Stimulated activated CD4-positive, alpha-beta T cell treated with anti-CD3 and anti-CD28 coated beads, Interleukin-2, amount 100 ng/mL, for 4 hours (primary cell): ENCODE measurements around the gene NAA15.
A peak's percentile ranks its signal among the peaks of the same experiment; 100 is the strongest.
"Not testable (repeated sequence)": the region's sequence is repeated elsewhere in the genome, so short reads cannot be mapped to it uniquely, and the experiment has no call there.

Experiments used
- DNase-seq: peaks from one replicate; pipeline ENCODE4 v3.0.0-alpha.2; 2020; ENCODE audit warnings: low read depth

NAA15 gene

DNA sequence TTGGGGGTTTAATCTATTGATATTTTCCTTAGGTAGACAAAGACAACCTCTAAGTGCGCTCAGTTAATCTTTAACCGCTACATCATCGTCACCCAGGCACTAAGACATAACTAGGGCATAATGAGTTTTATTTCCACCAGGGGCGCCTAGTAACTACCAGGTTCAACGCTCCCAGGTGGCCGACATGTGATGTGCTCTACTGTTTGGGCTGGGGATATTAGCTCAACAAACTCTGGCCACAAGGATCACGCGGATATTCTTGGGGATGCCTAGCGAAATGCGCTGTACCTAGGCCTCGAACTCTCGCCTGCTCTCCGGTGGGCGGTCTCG is 151.7 kb downstream of the NAA15 start:
- peak; percentile 57 for DNase-seq

DNA sequence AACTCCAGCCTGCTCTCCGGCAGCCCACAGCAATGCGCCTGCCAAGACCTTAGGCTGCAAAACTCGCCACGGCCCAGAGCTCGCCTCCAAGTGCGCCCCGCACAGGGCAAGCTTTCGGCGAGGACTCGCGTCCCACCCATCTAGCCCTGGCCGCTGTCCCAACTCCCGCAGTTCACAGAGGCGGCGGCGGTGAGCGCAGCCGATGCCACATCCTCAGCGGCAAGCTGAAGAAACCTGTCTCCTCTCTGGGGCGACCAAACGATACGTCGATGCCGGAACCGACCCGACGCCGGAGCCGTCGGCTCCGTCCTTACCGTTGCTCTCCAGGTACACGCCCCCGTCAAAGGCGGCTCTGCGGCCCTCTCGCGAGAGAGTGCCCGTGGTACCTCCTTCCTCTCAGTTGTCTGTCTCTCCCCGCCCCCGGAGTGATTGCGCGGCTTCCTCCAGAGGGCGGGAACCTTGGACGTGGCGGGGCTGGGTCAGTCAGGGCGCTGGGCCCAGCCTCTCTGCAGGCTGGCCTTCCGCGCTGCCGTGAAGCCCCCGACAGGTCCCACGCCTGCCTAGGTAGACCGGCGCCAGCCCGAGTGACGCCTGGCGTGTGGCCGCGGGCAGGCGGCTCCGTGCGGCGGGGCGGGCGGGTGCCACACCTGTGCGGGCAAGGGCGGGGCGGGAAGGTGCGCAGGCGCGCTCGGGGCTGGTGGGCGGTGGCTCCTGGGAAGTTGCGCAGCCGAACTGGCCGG is 152.2 kb downstream of the NAA15 start:
- DNase-seq, result peak; percentile 95

DNA sequence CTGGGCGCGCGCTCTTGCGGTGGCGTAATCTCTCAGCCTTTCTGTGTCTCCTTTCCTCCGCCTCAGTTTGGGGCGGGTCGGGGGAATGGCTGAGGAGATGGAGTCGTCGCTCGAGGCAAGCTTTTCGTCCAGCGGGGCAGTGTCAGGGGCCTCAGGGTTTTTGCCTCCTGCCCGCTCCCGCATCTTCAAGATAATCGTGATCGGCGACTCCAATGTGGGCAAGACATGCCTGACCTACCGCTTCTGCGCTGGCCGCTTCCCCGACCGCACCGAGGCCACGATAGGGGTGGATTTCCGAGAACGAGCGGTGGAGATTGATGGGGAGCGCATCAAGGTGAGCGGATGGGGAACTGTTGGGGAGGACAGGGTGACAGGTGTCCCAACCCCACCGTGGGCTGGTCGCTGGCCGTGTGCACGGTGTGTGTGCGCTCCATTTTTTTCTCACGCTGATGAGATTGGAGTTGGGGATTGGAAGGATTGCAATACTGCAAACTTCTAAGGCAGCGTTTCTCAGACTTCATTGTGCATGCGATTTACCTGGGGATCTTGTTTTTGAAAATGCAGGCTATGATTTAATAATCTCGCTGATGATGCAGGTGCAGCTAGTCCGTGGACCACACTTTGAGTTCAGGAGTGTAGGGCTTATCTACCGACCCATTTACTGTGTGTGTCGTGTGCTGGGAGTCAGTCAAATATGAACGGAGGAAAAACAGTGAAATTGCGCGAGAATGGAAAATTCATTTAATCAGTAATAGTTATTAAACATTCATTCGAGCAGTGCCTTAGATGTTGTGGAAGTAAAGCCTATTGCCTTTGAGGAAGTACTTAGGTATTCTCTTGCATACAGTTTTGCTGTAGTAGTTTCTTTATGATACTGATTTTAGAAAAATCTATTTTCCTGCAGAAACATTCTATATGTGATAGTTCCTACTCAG is 153.1 kb downstream of the NAA15 start, which contains the start of gene RAB33B:
Gene RAB33B (plus strand): TSS at position 11 of the 935 bp plus-strand sequence. CDS start 75 bp downstream, at position 86.
- peak; percentile 4 for DNase-seq

DNA sequence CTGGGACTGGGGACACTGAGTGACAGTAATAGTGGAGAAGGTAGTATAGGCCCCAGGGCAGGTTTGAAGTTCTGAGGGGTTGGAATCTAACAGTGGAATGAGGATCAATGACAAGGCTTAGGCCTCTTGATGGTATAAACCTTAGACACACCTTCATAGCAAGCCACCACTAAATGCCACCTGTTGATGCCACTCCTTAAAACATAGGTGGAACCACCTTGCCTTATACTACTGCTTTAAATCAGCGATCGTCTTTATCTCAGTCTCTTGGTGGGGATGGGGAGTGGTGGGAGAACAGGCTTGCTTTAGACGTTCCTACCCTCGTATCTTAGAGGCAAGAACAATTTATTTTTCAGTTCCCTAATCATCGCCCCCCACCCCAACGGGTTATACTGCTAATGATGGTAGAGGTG is 153.8 kb downstream of the NAA15 start:
- DNase-seq, result no peak

DNA sequence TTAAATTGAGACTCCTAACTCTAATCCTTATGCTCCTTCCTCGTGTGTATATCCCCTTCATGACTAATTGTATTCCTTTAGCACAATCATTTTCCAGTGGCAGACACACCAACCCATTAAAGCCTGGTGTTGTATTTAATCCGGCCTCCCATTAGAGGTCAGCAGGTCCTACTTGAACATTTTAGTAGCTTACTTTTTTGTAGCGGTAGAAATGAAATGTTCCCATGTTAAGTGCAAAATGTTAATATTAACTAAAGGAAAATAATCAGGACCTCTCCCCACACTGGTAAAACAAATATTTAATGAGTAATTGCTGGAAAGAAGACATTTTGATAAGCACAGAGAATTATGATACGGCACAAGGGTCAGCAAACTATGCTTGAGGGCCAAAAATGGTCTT is 156.0 kb downstream of the NAA15 start:
- no peak for DNase-seq

DNA sequence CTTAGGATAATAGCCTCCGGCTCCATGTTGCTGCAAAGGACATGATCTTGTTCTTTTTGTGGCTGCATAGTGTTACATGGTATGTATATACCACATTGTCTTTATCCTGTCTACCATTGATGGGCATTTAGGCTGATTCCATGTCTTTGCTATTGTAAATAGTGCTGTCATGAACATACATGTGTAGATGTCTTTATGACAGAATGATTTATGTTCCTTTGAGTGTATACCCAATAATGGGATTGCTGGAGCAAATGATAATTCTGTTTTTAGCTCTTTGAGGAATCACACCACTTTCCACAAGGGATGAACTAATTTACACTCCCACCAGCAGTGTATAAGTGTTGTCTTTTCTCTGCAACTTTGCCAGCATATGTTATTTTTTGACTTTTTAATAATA is 157.2 kb downstream of the NAA15 start:
- DNase-seq, result no peak

DNA sequence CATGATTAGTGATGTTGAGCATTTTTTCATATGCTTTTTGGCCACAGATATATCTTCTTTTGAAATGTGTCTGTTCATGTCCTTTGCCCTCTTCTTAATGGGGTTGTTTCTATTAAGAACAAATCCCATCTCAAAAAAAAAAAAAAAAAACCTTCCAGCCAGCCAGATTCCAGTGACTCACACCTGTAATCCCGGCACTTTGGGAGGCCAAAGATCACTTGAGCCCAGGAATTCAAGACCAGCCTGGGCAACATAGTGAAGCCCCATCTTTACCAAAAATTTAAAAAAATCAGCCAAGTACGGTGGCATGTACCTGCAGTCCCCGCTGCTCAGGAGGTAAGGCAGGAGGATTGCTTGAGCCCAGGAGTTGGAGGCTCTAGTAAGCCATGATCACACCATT is 157.7 kb downstream of the NAA15 start:
- DNase-seq, result no peak

DNA sequence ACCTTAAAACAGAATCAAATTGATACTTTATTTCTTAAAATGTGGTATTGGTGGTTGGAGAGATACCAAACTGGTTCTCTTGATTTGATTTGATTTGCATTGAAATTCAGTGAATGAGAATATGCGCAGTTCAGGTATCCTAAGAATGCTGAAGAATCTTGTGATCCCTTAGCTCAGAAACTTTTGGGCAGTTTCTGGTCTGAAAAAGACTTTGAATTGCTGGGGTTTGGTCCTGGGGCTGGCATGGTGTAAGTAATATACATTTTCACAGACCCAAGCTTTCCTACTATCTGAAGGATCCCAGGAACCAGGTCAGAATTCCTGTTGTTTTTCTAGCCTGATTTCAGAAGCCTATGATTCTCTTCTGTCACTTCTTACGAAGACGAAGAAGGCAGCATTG is 159.3 kb downstream of the NAA15 start:
- no peak for DNase-seq

DNA sequence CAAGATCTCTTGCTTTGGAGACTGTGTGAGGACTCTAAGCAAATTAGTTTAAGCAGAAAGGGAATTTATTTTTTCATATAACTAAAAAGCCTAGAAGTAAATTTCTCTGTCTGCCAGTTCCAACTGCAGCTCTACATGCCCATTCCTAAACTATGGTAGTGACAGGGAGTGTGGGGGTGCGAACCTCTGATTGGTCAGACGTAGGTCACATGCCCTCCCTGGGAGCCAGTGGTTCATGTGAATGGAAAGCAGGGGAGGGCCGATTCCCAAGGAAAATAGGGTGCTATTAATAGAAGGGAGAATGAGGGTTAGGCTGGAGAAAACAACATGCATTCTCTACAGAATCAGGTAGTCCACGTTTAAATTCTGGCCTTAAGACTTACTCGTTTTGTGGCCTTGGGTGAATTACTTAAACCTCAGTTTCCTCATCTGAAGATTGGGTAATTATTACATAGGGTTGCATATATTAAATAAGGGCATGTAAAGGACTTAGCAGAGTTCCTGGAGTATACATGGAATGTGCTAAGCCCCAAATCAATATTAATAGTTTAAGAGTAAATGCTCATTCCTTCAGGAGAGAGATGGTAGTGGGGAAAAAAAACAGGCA is 159.8 kb downstream of the NAA15 start:
- DNase-seq, result no peak

DNA sequence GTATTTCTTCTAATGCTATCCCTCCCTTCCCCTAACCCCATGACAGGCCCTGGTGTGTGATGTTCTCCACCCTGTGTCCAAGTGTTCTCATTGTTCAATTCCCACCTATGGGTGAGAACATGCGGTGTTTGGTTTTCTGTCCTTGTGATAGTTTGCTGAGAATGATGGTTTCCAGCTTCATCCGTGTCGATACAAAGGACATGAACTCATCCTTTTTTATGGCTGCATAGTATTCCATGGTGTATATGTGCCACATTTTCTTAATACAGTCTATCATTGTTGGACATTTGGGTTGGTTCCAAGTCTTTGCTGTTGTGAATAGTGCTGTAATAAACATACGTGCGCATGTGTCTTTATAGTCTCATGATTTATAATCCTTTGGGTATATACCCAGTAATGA is 163.2 kb downstream of the NAA15 start:
- DNase-seq, result not testable (repeated sequence)

DNA sequence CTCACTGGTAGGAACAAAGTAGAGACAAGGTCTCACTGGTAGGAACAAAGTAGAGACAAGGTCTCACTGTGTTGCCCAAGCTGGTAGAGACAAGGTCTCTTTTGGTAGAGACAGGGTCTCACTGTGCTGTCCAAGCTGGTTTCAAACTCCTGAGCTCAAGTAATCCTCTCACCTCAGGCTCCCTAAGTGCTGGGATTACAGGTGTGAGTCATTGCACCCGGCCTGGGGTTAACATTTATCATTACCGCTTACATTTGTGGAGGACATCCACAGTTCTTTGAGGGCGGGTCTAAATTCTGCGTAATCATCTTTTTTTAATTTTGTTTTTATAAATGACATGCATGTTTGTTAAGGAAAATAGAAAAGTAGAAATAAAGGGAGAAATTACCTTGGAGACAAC is 164.6 kb downstream of the NAA15 start:
- DNase-seq, result no peak

DNA sequence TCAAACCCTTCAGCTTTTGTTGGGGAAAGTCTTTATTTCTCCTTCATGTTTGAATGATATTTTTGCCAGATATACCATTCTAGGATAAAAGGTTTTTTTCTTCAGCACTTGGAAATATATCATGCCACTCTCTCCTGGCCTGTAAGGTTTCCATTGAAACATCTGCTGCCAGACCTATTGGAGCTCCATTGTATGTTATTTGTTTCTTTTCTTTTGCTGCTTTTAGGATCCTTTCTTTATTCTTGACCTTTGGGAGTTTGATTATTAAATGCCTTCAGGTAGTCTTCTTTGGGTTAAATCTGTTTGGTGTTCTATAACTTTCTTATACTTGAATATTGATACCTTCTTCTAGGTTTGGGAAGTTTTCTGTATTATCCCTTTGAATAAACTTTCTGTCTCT is 167.5 kb downstream of the NAA15 start:
- DNase-seq, result not testable (repeated sequence)

DNA sequence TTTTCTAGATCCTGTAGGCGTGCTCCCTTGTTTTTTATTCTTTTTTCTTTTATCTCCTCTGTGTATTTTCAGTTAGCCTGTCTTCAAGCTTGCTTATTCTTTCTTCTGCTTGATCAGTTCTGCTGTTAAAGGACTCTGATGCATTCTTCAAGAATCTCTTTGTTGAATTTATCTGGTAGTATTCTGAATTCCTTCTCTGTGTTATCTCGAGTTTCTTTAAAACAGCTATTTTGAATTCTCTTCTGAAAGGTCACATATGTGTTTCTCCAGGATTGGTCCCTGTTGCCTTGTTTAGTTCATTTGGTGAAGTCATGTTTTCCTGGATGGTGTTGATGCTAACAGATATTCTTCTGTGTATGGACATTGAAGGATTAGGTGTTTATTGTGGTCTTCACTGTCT is 167.9 kb downstream of the NAA15 start:
- DNase-seq, result no peak
